Left ventricle myocardium inferior (tissue), 1 donor: ENCODE data around the gene ACER2. TPM values are rescaled to one million over a fixed set of nuclear protein-coding genes. Genes with fewer than 3 reads are reported as not detected.
A peak's percentile ranks its signal among the peaks of the same experiment; 100 is the strongest.

Source experiments
- DNase-seq: peaks from one replicate; pipeline ENCODE4 v3.0.0-alpha.2; 2020
- H3K27ac ChIP-seq: fragments of 200-600 bp; replicated peaks from 2 replicates; pipeline ENCODE4 v1.8.0; 2021
- H3K27me3 ChIP-seq: fragments of 200-600 bp; 2 replicates; pipeline ENCODE4 v1.8.0; 2021; ENCODE audit warnings: low read depth
- H3K36me3 ChIP-seq: fragments of 200-600 bp; 2 replicates; pipeline ENCODE4 v1.8.0; 2021
- H3K4me1 ChIP-seq: fragments of 200-600 bp; 2 replicates; pipeline ENCODE4 v1.8.0; 2021
- H3K4me3 ChIP-seq: fragments of 200-600 bp; 2 replicates; pipeline ENCODE4 v1.8.0; 2021; ENCODE audit warnings: mild to moderate bottlenecking, moderate library complexity
- H3K9me3 ChIP-seq: fragments of 200-600 bp; replicated peaks from 2 replicates; pipeline ENCODE4 v1.8.0; 2021
- intact Hi-C: fragments of 100-400 bp; cut with micrococcal nuclease; formaldehyde crosslinking; loops from one replicate; pipeline ENCODE4 v1.11.0; 2022
- long read RNA-seq: library from polyadenylated mRNA; unstranded; transcript quantifications from one replicate; pipeline ENCODE4 v2.0.0, GENCODE V29; 2021
- total RNA-seq: library from RNA; stranded (reverse); fragmentation: NEBNext Ultra II Directional; extraction: Animal tissue kit (Norgen Biotek cat#: 25700); gene quantifications from one replicate; pipeline ENCODE4 v1.2.1, GENCODE V29; 2021
- TF ChIP-seq, protein P1 (sequence below): fragments of 200-600 bp; IDR thresholded peaks from 2 replicates; pipeline ENCODE4 v1.8.0; 2021; ENCODE audit warnings: antibody characterized with exemption, mild to moderate bottlenecking, borderline replicate concordance
- donor health status: DM: no; HTN: yes; CAD: no; lungs with severe emphysema.

The ACER2 gene
- 3.8 TPM for total RNA-seq
- long read RNA-seq, partial matches to known transcripts, result 0 of 2 reads
- long read RNA-seq, other reads (novel, unspliced or antisense), result 1 of 2 reads

DNA sequence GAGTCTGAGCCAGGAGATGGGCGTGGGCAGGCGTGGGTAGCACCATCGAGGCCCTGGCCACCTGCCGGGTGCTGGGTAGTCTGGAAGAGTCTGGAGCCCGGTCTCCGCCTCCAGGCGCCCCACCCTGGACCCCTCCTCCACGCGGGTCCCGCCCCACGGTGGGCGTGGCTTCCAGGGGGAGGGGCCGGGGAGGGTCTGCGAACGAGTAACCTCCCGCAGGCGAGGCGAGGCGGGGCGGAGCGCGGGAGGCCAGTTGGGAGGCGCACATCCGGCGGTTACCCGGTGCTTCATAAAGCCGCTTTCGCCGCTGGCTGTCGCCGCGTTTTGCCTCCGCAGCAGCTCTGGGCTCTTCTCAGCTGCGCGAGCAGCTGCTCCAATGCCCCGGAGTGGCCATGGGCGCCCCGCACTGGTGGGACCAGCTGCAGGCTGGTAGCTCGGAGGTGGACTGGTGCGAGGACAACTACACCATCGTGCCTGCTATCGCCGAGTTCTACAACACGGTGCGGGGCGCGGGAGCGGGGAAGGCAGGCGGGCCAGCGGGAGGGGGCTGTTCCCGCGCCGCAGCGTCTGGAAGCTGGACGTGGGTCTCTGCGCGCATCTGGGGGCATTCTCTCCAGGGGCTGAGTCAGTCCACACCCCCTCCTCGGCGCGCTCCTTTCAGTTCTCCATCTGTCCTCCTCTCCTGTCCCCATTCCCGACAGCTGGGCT, at the start of gene ACER2:
ACER2 (plus strand) TSS at position 317 of the 708 bp plus-strand sequence; CDS start at position 393, 76 bp downstream.
- Histone ChIP-seq H3K27ac (peak within 1 kb of the TSS; percentile 95), H3K4me1 (peaks cover 40% of the 10 kb centered on the region), H3K9me3 (peaks cover under 1% of the 10 kb centered on the region), H3K36me3 (peaks cover 7% of the 10 kb centered on the region), H3K4me3 (peak within 1 kb of the TSS; percentile 98), H3K27me3 (no peaks in the 10 kb centered on the region)
- intact Hi-C loops, result loop anchor here (1.0 kb wide), 1 partner anchor 29 kb away; the partner anchor contains the start of gene RPS6
- peak; percentile 96 for DNase-seq
- TF ChIP-seq, protein P1, sequence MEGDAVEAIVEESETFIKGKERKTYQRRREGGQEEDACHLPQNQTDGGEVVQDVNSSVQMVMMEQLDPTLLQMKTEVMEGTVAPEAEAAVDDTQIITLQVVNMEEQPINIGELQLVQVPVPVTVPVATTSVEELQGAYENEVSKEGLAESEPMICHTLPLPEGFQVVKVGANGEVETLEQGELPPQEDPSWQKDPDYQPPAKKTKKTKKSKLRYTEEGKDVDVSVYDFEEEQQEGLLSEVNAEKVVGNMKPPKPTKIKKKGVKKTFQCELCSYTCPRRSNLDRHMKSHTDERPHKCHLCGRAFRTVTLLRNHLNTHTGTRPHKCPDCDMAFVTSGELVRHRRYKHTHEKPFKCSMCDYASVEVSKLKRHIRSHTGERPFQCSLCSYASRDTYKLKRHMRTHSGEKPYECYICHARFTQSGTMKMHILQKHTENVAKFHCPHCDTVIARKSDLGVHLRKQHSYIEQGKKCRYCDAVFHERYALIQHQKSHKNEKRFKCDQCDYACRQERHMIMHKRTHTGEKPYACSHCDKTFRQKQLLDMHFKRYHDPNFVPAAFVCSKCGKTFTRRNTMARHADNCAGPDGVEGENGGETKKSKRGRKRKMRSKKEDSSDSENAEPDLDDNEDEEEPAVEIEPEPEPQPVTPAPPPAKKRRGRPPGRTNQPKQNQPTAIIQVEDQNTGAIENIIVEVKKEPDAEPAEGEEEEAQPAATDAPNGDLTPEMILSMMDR, result peak; percentile 13

GRCh38 chr9:19369107-19369506, 39.7 kb upstream of the ACER2 start:
- TF ChIP-seq, protein P1, result no peak
- Histone ChIP-seq H3K27me3 (no peaks in the 10 kb centered on the region), H3K27ac (no peak overlapping the region), H3K36me3 (peaks cover 90% of the 10 kb centered on the region), H3K4me3 (no peak overlapping the region), H3K9me3 (no peaks in the 10 kb centered on the region), H3K4me1 (no peaks in the 10 kb centered on the region)
- intact Hi-C loops, result no loop called here
- no peak for DNase-seq

- Histone ChIP-seq H3K9me3 (no peaks in the 10 kb centered on the region), H3K27me3 (no peaks in the 10 kb centered on the region), H3K27ac (no peak overlapping the region), H3K4me3 (no peak overlapping the region), H3K4me1 (peaks cover 2% of the 10 kb centered on the region), H3K36me3 (peaks cover 90% of the 10 kb centered on the region)
- TF ChIP-seq, protein P1, result no peak
- no peak for DNase-seq
- intact Hi-C loops, result loop anchor here (10.0 kb wide), 1 partner anchor 83 kb away; no protein-coding TSS in a partner anchor
Observed at GRCh38 chr9:19371942-19372341, 36.9 kb upstream of the ACER2 start.

GRCh38 chr9:19372567-19372966, 36.2 kb upstream of the ACER2 start:
- no peaks in the 10 kb centered on the region for H3K9me3 ChIP-seq
- peaks cover 8% of the 10 kb centered on the region for H3K4me1 ChIP-seq
- DNase-seq, result no peak
- H3K27me3 ChIP-seq, result no peaks in the 10 kb centered on the region
- H3K36me3 ChIP-seq, result peaks cover 94% of the 10 kb centered on the region
- intact Hi-C loops, result loop anchor here (10.0 kb wide), 1 partner anchor 82 kb away; no protein-coding TSS in a partner anchor
- H3K27ac ChIP-seq, result no peak overlapping the region
- TF ChIP-seq, protein P1, result no peak
- no peak overlapping the region for H3K4me3 ChIP-seq

DNA sequence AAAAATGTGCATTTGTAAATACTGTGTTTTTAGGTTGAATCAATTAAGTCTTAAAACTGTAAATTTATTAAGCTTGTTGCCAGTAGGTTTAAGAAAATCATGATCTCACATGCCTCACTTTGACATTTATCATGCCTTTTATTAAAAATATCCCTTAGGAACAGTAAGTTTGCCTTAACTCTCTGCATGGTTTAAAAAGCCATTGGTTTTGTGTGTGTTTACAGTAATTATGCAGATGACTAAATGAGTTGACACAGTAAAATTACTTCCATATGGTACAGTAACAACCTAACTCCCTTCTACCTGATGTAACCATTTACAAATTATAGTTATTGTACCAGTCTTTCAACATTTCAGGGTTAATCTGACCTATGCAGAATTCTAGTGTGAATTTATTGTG, 35.3 kb upstream of the ACER2 start:
- Histone ChIP-seq H3K4me3 (no peak overlapping the region), H3K36me3 (peaks cover 94% of the 10 kb centered on the region), H3K27me3 (no peaks in the 10 kb centered on the region), H3K27ac (no peak overlapping the region), H3K4me1 (peaks cover 17% of the 10 kb centered on the region), H3K9me3 (no peaks in the 10 kb centered on the region)
- intact Hi-C loops, result loop anchor here (10.0 kb wide), 1 partner anchor 81 kb away; no protein-coding TSS in a partner anchor
- DNase-seq, result no peak
- TF ChIP-seq, protein P1, result no peak
